ENCODE measurements around the gene FLT4.

FLT4 gene

GRCh38 chr5:180640861-180641565 lies 8.4 kb downstream of the FLT4 start:
- no peak overlapping the region for H3K4me3 ChIP-seq (ENCODE audit: low read length)
- no peak for DNase-seq (ENCODE audit: low read depth)
- no peak for TF ChIP-seq CTCF (IDR thresholded peaks at IDR 0.05; ENCODE audit: insufficient read depth, low read depth, low read length, missing control alignments)

GRCh38 chr5:180640611-180640860 lies 8.9 kb downstream of the FLT4 start:
- TF ChIP-seq CTCF (IDR thresholded peaks at IDR 0.05; ENCODE audit: insufficient read depth, low read depth, low read length, missing control alignments), result no peak
- no peak for DNase-seq (ENCODE audit: low read depth)
- no peak overlapping the region for H3K4me3 ChIP-seq (ENCODE audit: low read length)

- H3K4me3 ChIP-seq (ENCODE audit: low read length), result no peak overlapping the region
- no peak for TF ChIP-seq CTCF (IDR thresholded peaks at IDR 0.05; ENCODE audit: insufficient read depth, low read depth, low read length, missing control alignments)
- DNase-seq (ENCODE audit: low read depth), result no peak
Measured at GRCh38 chr5:180639741-180640610, 9.4 kb downstream of the FLT4 start.

GRCh38 chr5:180639287-180639686 lies 10.1 kb downstream of the FLT4 start:
- TF ChIP-seq CTCF (IDR thresholded peaks at IDR 0.05; ENCODE audit: insufficient read depth, low read depth, low read length, missing control alignments), result no peak
- DNase-seq (ENCODE audit: low read depth), result no peak
- H3K4me3 ChIP-seq (ENCODE audit: low read length), result no peak overlapping the region

- DNase-seq (ENCODE audit: low read depth), result no peak
- no peak for TF ChIP-seq CTCF (IDR thresholded peaks at IDR 0.05; ENCODE audit: insufficient read depth, low read depth, low read length, missing control alignments)
- H3K4me3 ChIP-seq (ENCODE audit: low read length), result no peak overlapping the region
Measured at GRCh38 chr5:180637962-180638680, 11.3 kb downstream of the FLT4 start.

- no peak for TF ChIP-seq CTCF (IDR thresholded peaks at IDR 0.05; ENCODE audit: insufficient read depth, low read depth, low read length, missing control alignments)
- H3K4me3 ChIP-seq (ENCODE audit: low read length), result no peak overlapping the region
- DNase-seq (ENCODE audit: low read depth), result no peak
Measured at GRCh38 chr5:180636403-180637075, 12.9 kb downstream of the FLT4 start.
